Adrenal gland (tissue), 5 donors: ENCODE results near the gene HNRNPUL1.

ENCODE experiments used
- CTCF ChIP-seq, 6 experiments: fragments of 450-650 bp in 4 of 6; fragments of 200-600 bp in 2 of 6; sonication (generic) in 1 of 6; IDR thresholded peaks; 1 replicate in 5 of 6; 2 replicates in 1 of 6; pipeline versions ENCODE4 v1.5.1 to v1.8.0; 2016 to 2021; ENCODE audit warnings: antibody characterized with exemption in 6 of 6, mild to moderate bottlenecking in 2 of 6, moderate library complexity in 1 of 6
- POLR2A ChIP-seq, 2 donors: fragments of 450-650 bp; IDR thresholded peaks; one replicate each; pipeline ENCODE4 v1.6.1; 2017; ENCODE audit warnings: antibody characterized with exemption in 2 of 2, mild to moderate bottlenecking in 2 of 2, moderate library complexity in 1 of 2
- donor health status: DM: no; HTN: no; CAD: no.

GRCh38 chr19:41327576-41328156, 63.5 kb downstream of the HNRNPUL1 start:
- TF ChIP-seq CTCF (IDR thresholded peaks at IDR 0.05) = no peak
- TF ChIP-seq POLR2A (IDR thresholded peaks at IDR 0.05) = no peak
